HCT116 (cell line): ENCODE data around the gene OBSCN. TPM values are rescaled to one million over a fixed set of nuclear protein-coding genes. Genes with fewer than 3 reads are reported as not detected.

ENCODE experiments used
- ATAC-seq: fragments of 200-7000 bp; cut with Tn5 transposase; 2 replicates; pipeline ENCODE4 v1.9.1; 2020; ENCODE audit warnings: mild to moderate bottlenecking, moderate library complexity
- BruUV-seq: library from RNA; stranded (reverse); fragments of 400-500 nt; replicated peaks from 2 replicates; lab custom pipeline; 2021; lab: Mats Ljungman, UMichigan
- CTCF ChIA-PET: fragments of 300-600 bp; sonication (Branson Sonifier 250); formaldehyde crosslinking; loops from one replicate; lab custom pipeline; 2021; ENCODE audit warnings: antibody characterized with exemption; lab: Charles Lee
- POLR2A ChIA-PET: fragments of 300-600, 350-600 bp; sonication (Branson Sonifier 250); formaldehyde crosslinking; loops from one replicate; lab custom pipeline; 2021; ENCODE audit warnings: antibody characterized with exemption; lab: Charles Lee
- RAD21 ChIA-PET, 2 experiments: fragments of 300-600 bp; sonication (Branson Sonifier 250); formaldehyde crosslinking; loops; one replicate each; lab custom pipeline; 2023; ENCODE audit warnings: low total read pairs in 2 of 2; ENCODE audit not compliant: uncharacterized antibody in 2 of 2, unreplicated experiment in 2 of 2, low non-redundant PET in 1 of 2; lab: Charles Lee
- DNase-seq: peaks from one replicate; pipeline ENCODE4 v3.0.0-alpha.2; 2010; ENCODE audit warnings: low read depth, low spot score
- H2AFZ ChIP-seq: fragments of 200-600 bp; shearing (Covaris generic), sonication (generic); 2 replicates; pipeline ENCODE4 v1.6.1; 2017; ENCODE audit warnings: low read depth, mixed run types, mixed read lengths, antibody characterized with exemption, low read length; ENCODE audit not compliant: poor library complexity, severe bottlenecking
- H3K27ac ChIP-seq: 2 replicates; pipeline ENCODE4 v1.5.1; 2012; ENCODE audit warnings: low read depth, low read length
- H3K27me3 ChIP-seq: fragments of 200-600 bp; sonication (generic); 2 replicates; pipeline ENCODE4 v1.6.1; 2016; ENCODE audit warnings: mixed run types, low read length, mixed read lengths; ENCODE audit not compliant: insufficient read depth
- H3K36me3 ChIP-seq, 2 experiments: fragments of 200-500 bp in 1 of 2; fragments of 200-600 bp in 1 of 2; sonication (Bioruptor generic) in 1 of 2; sonication (generic) in 1 of 2; 2 replicates each; pipeline versions ENCODE4 v1.5.1 to v1.6.1; 2014 to 2016; ENCODE audit warnings: low read length in 2 of 2, inconsistent platforms in 1 of 2, mixed read lengths in 1 of 2, mixed run types in 1 of 2; ENCODE audit not compliant: insufficient read depth in 2 of 2, control insufficient read depth in 1 of 2
- H3K4me1 ChIP-seq, 2 experiments: fragments of 200-600 bp in 1 of 2; sonication (generic) in 1 of 2; 2 replicates each; pipeline versions ENCODE4 v1.5.1 to v1.6.1; 2012 to 2017; ENCODE audit warnings: low read length in 2 of 2, inconsistent platforms in 1 of 2, mild to moderate bottlenecking in 1 of 2, mixed read lengths in 1 of 2, mixed run types in 1 of 2, moderate library complexity in 1 of 2; ENCODE audit not compliant: insufficient read depth in 2 of 2, control insufficient read depth in 1 of 2
- H3K4me2 ChIP-seq: fragments of 200-600 bp; sonication (generic); 2 replicates; pipeline ENCODE4 v1.6.1; 2017; ENCODE audit warnings: mixed run types, low read length, mixed read lengths
- H3K4me3 ChIP-seq, 2 experiments: fragments of 200-600 bp in 1 of 2; sonication (generic) in 1 of 2; replicated peaks in 1 of 2; 2 replicates each; pipeline ENCODE4 v1.5.1; 2011 to 2016; ENCODE audit warnings: low read length in 2 of 2, control low read depth in 1 of 2, low read depth in 1 of 2, mild to moderate bottlenecking in 1 of 2, mixed read lengths in 1 of 2, mixed run types in 1 of 2
- H3K79me2 ChIP-seq: fragments of 200-600 bp; sonication (generic); 2 replicates; pipeline ENCODE4 v1.6.1; 2017; ENCODE audit warnings: mild to moderate bottlenecking, mixed run types, low read length, moderate library complexity, mixed read lengths; ENCODE audit not compliant: insufficient read depth
- H3K9ac ChIP-seq: fragments of 200-600 bp; sonication (generic); 2 replicates; pipeline ENCODE4 v1.6.1; 2016; ENCODE audit warnings: low read length, mixed read lengths
- H3K9me2 ChIP-seq: fragments of 200-600 bp; sonication (generic), shearing (Covaris generic); 2 replicates; pipeline ENCODE4 v1.6.1; 2017; ENCODE audit warnings: mixed run types, mild to moderate bottlenecking, moderate library complexity; ENCODE audit not compliant: insufficient read depth
- H3K9me3 ChIP-seq, 2 experiments: fragments of 200-500 bp in 1 of 2; fragments of 200-600 bp in 1 of 2; sonication (Bioruptor generic) in 1 of 2; sonication (generic) in 1 of 2; 2 replicates each; pipeline ENCODE4 v1.6.1; 2014 to 2017; ENCODE audit warnings: low read length in 2 of 2, mixed read lengths in 2 of 2, inconsistent platforms in 1 of 2, low read depth in 1 of 2, mild to moderate bottlenecking in 1 of 2, mixed run types in 1 of 2, moderate library complexity in 1 of 2; ENCODE audit not compliant: control insufficient read depth in 1 of 2, insufficient read depth in 1 of 2
- H4K20me1 ChIP-seq: fragments of 200-600 bp; sonication (generic), shearing (Covaris generic); 2 replicates; pipeline ENCODE4 v1.6.1; 2017; ENCODE audit warnings: mixed run types, mild to moderate bottlenecking, moderate library complexity; ENCODE audit not compliant: insufficient read depth
- CBX3 ChIP-seq: IDR thresholded peaks from 2 replicates; pipeline ENCODE4 v1.6.1; 2012; ENCODE audit warnings: low read depth
- EGR1 ChIP-seq: IDR thresholded peaks from 2 replicates; pipeline ENCODE4 v1.6.1; 2012; ENCODE audit warnings: low read depth
- FOSL1 ChIP-seq: IDR thresholded peaks from 2 replicates; pipeline ENCODE4 v1.6.1; 2012; ENCODE audit warnings: low read depth
- TCF7L2 ChIP-seq: IDR thresholded peaks from 2 replicates; pipeline ENCODE4 v1.7.0; 2011; ENCODE audit warnings: borderline replicate concordance, inconsistent platforms; ENCODE audit not compliant: insufficient read depth, insufficient read length; ENCODE audit errors: extremely low read depth
- YY1 ChIP-seq: IDR thresholded peaks from 2 replicates; pipeline ENCODE4 v1.6.1; 2011; ENCODE audit warnings: low read length, low read depth, moderate library complexity, mild to moderate bottlenecking; ENCODE audit not compliant: insufficient replicate concordance; ENCODE audit errors: extremely low read depth
- ZFX ChIP-seq: fragments of 450-650 bp; IDR thresholded peaks from 2 replicates; pipeline ENCODE4 v1.6.1; 2017
- intact Hi-C: fragments of 100-400 bp; cut with micrococcal nuclease; formaldehyde crosslinking; loops from 2 replicates; pipeline ENCODE4 v1.10.0; 2022
- total RNA-seq: library from RNA; stranded (reverse); gene quantifications from one replicate; pipeline ENCODE4 v1.2.1, GENCODE V29; 2021; ENCODE audit not compliant: unreplicated experiment

Gene OBSCN
- total RNA-seq, 1 experiment from 2014 or later, result 16.6 TPM

DNA sequence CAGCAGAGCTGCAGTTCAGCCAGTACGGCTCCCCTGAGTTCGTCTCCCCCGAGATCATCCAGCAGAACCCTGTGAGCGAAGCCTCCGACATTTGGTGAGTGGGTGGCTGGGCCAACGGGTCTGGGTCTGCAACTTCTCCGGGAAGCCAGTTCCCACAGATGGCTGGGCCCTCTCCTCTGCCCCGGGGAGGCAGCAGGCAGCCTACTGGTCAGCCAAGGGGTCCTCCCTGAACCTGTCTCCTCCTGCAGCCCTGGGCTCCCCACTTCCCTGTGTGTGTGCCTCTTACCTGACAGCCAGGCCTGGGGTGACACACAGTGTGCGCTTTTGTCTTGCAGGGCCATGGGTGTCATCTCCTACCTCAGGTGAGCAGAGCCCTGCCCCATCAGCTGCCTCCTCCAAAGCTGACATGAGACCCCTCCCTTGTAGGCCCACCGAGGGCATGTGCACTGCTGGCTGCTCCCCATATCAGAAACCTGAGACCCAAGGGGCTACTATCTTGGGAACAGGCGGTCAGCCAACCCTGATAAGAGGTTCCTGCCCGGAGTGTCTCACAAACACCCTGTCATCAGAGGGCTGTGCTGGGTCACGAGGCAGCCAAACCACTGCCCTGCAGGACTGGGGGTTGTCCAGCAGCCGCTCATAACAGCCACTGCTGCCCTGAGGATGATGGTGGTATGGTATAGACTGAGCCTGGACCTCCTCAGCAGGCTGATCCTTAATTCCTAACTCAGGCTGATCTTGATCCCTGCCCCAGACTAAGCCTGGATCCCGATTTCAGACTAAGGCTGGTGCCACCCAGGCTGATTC lies 161.2 kb downstream of the OBSCN start:
- no TSS peak for BruUV-seq
- H3K79me2 ChIP-seq, result no peaks in the 10 kb centered on the region
- ChIA-PET CTCF (no interaction called here), RAD21 (no interaction called here), POLR2A (no interaction called here)
- H2AFZ ChIP-seq, result no peak overlapping the region
- no peaks in the 10 kb centered on the region for H3K36me3 ChIP-seq
- peaks cover 0 to 33% of the 10 kb centered on the region in 2 experiments; a peak in 3 of 4 replicates for H3K4me1 ChIP-seq
- H3K9me2 ChIP-seq, result no peaks in the 10 kb centered on the region
- no peaks in the 10 kb centered on the region for H3K9me3 ChIP-seq
- no peaks in the 10 kb centered on the region for H4K20me1 ChIP-seq
- TF ChIP-seq EGR1 (no peak), ZFX (no peak)
- TF ChIP-seq, all 23 proteins: peak for 0
- H3K27ac ChIP-seq, result no peak overlapping the region
- intact Hi-C loops, result no loop called here
- DNase-seq (no peak), ATAC-seq (no peak)
- no peak overlapping the region for H3K4me3 ChIP-seq
- no peaks in the 10 kb centered on the region for H3K27me3 ChIP-seq
- H3K4me2 ChIP-seq, result no peak overlapping the region
- H3K9ac ChIP-seq, result no peak overlapping the region

DNA sequence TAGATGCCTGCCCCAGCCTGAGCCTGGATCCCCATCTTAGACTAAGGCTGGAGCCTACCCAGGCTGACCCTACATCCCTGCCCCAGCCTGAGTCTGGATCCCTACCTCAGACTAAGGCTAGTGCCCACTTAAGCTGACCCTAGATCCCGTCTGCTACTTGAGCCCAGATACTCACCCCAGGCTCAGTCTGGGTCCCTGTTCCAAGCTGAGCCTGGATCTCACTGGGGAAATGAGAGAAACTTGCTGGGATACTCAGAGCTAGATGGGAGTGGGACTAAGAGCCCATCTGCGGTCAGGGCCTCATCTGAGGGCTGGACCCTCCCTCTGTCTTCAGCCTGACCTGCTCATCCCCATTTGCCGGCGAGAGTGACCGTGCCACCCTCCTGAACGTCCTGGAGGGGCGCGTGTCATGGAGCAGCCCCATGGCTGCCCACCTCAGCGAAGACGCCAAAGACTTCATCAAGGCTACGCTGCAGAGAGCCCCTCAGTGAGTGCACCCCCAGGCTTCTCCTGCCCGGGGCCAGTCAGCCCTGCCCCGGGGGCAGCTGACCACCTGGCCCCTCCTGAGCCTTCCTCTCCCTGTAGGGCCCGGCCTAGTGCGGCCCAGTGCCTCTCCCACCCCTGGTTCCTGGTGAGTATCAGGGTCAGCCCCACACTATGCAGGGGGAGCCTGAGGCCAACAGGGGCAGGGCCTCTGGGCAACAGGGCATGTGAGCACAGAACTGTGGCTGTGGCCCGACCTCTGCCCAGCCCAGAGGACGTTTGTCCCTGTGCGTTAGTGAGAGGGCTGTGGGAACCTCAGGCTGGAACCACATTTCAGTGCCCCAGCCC lies 162.0 kb downstream of the OBSCN start:
- CTCF ChIA-PET, result no interaction called here

More for the DNA sequence above, 162.0 kb downstream of the OBSCN start:
- intact Hi-C loops, result no loop called here
- Histone ChIP-seq H3K9me3 (no peaks in the 10 kb centered on the region), H3K4me3 (no peak overlapping the region), H3K4me2 (no peak overlapping the region), H2AFZ (no peak overlapping the region), H3K79me2 (no peaks in the 10 kb centered on the region), H3K27ac (no peak overlapping the region), H3K9me2 (no peaks in the 10 kb centered on the region), H4K20me1 (no peaks in the 10 kb centered on the region), H3K36me3 (no peaks in the 10 kb centered on the region), H3K4me1 (peaks cover 0 to 33% of the 10 kb centered on the region in 2 experiments; a peak in 3 of 4 replicates), H3K9ac (no peak overlapping the region), H3K27me3 (no peaks in the 10 kb centered on the region)
- no peak for TF ChIP-seq EGR1
- TF ChIP-seq CBX3, result no peak
- TF ChIP-seq YY1, result no peak
- no peak for TF ChIP-seq TCF7L2
- no peak for TF ChIP-seq FOSL1
- no peak for ATAC-seq
- ChIA-PET RAD21 (no interaction called here), POLR2A (no interaction called here)
- no peak for DNase-seq
- BruUV-seq, result no TSS peak
